Mesenchymal stem cell (in vitro differentiated cells and primary cell): ENCODE results near the gene ZNF646. TPM values are rescaled to one million over a fixed set of nuclear protein-coding genes. Genes with fewer than 3 reads are reported as not detected.

Experiments used
- DNase-seq: peaks from one replicate; pipeline ENCODE4 v3.0.0-alpha.2; 2013
- H2AFZ ChIP-seq: one replicate; pipeline ENCODE4 v1.6.1; 2013; ENCODE audit warnings: low read depth, mild to moderate bottlenecking, control low read depth, inconsistent platforms, low read length, moderate library complexity
- H2AK5ac ChIP-seq: 2 replicates; pipeline ENCODE4 v1.6.1; 2013; ENCODE audit warnings: low read length, moderate library complexity, mild to moderate bottlenecking, inconsistent platforms; ENCODE audit not compliant: severe bottlenecking
- H2BK120ac ChIP-seq: one replicate; pipeline ENCODE4 v1.6.1; 2013; ENCODE audit warnings: low read depth, mild to moderate bottlenecking, inconsistent platforms, low read length, moderate library complexity
- H2BK12ac ChIP-seq, 2 experiments: one replicate each; pipeline ENCODE4 v1.6.1; 2013; ENCODE audit warnings: inconsistent platforms in 2 of 2, low read length in 2 of 2, mild to moderate bottlenecking in 2 of 2, moderate library complexity in 2 of 2, control low read depth in 1 of 2
- H2BK15ac ChIP-seq: one replicate; pipeline ENCODE4 v1.6.1; 2013; ENCODE audit warnings: mild to moderate bottlenecking, low read depth, inconsistent platforms; ENCODE audit not compliant: poor library complexity, severe bottlenecking
- H2BK5ac ChIP-seq: 2 replicates; pipeline ENCODE4 v1.6.1; 2013; ENCODE audit warnings: low read depth, mild to moderate bottlenecking, low read length, control low read depth, inconsistent platforms; ENCODE audit not compliant: poor library complexity, severe bottlenecking
- H3K14ac ChIP-seq, 2 experiments: one replicate each; pipeline ENCODE4 v1.6.1; 2013; ENCODE audit warnings: inconsistent platforms in 2 of 2, low read length in 2 of 2, control low read depth in 1 of 2, mild to moderate bottlenecking in 1 of 2, moderate library complexity in 1 of 2
- H3K18ac ChIP-seq, 2 experiments: one replicate each; pipeline ENCODE4 v1.6.1; 2013; ENCODE audit warnings: inconsistent platforms in 2 of 2, low read length in 2 of 2, control low read depth in 1 of 2, low read depth in 1 of 2, mild to moderate bottlenecking in 1 of 2
- H3K23ac ChIP-seq, 2 experiments: one replicate each; pipeline ENCODE4 v1.6.1; 2013; ENCODE audit warnings: inconsistent platforms in 2 of 2, low read length in 2 of 2, mild to moderate bottlenecking in 2 of 2, moderate library complexity in 2 of 2, control low read depth in 1 of 2
- H3K27ac ChIP-seq: 2 replicates; pipeline ENCODE4 v1.5.1; 2013; ENCODE audit warnings: mild to moderate bottlenecking, moderate library complexity, low read length, control low read depth, inconsistent platforms; ENCODE audit not compliant: poor library complexity, severe bottlenecking
- H3K27me3 ChIP-seq, 2 experiments: 2 replicates each; pipeline versions ENCODE4 v1.6.1 to v1.7.0; 2013; ENCODE audit warnings: low read length in 2 of 2, mild to moderate bottlenecking in 2 of 2, moderate library complexity in 2 of 2, control low read depth in 1 of 2, inconsistent platforms in 1 of 2; ENCODE audit not compliant: control insufficient read depth in 1 of 2, insufficient read depth in 1 of 2
- H3K36me3 ChIP-seq, 2 experiments: 2 replicates each; pipeline versions ENCODE4 v1.6.1 to v1.7.0; 2013; ENCODE audit warnings: low read length in 2 of 2, control low read depth in 1 of 2, inconsistent platforms in 1 of 2, low read depth in 1 of 2, mild to moderate bottlenecking in 1 of 2; ENCODE audit not compliant: insufficient read depth in 2 of 2, control insufficient read depth in 1 of 2
- H3K4ac ChIP-seq, 2 experiments: one replicate each; pipeline ENCODE4 v1.6.1; 2013; ENCODE audit warnings: inconsistent platforms in 2 of 2, low read length in 2 of 2, mild to moderate bottlenecking in 2 of 2, moderate library complexity in 2 of 2, control low read depth in 1 of 2, low read depth in 1 of 2
- H3K4me1 ChIP-seq: 2 replicates; pipeline ENCODE4 v1.6.1; 2013; ENCODE audit warnings: low read depth, low read length, control low read depth; ENCODE audit not compliant: control insufficient read depth, insufficient read depth
- H3K4me2 ChIP-seq: 2 replicates; pipeline ENCODE4 v1.6.1; 2013; ENCODE audit warnings: low read length, mild to moderate bottlenecking, inconsistent platforms; ENCODE audit not compliant: poor library complexity, severe bottlenecking
- H3K4me3 ChIP-seq, 2 experiments: 2 replicates each; pipeline versions ENCODE4 v1.5.1 to v1.7.0; 2013; ENCODE audit warnings: low read length in 2 of 2, mild to moderate bottlenecking in 2 of 2, control low read depth in 1 of 2, low read depth in 1 of 2; ENCODE audit not compliant: insufficient read depth in 1 of 2
- H3K79me1 ChIP-seq: replicated peaks from 2 replicates; pipeline ENCODE4 v1.6.1; 2013; ENCODE audit warnings: mild to moderate bottlenecking, control low read depth, low read length, inconsistent platforms; ENCODE audit not compliant: poor library complexity, severe bottlenecking
- H3K9ac ChIP-seq: 2 replicates; pipeline ENCODE4 v1.7.0; 2013; ENCODE audit warnings: mild to moderate bottlenecking, low read length, moderate library complexity
- H3K9me3 ChIP-seq: 2 replicates; pipeline ENCODE4 v1.7.0; 2013; ENCODE audit warnings: mild to moderate bottlenecking, low read length; ENCODE audit not compliant: control insufficient read depth
- H4K8ac ChIP-seq: one replicate; pipeline ENCODE4 v1.6.1; 2013; ENCODE audit warnings: inconsistent platforms, mild to moderate bottlenecking, low read length, moderate library complexity
- H4K91ac ChIP-seq: one replicate; pipeline ENCODE4 v1.6.1; 2013; ENCODE audit warnings: mild to moderate bottlenecking, low read length, inconsistent platforms
- WGBS: methylation state at CpG from one replicate; pipeline ENCODE4 v1.1.7; 2013; ENCODE audit warnings: mixed read lengths; 5-methylcytosine and 5-hydroxymethylcytosine counted together
- polyA plus RNA-seq, 2 experiments: library from polyadenylated mRNA; stranded (reverse); fragments of 200-250 nt; gene quantifications; one replicate each; pipeline ENCODE4 v1.2.3, GENCODE V29; 2013

Gene ZNF646, protein sequence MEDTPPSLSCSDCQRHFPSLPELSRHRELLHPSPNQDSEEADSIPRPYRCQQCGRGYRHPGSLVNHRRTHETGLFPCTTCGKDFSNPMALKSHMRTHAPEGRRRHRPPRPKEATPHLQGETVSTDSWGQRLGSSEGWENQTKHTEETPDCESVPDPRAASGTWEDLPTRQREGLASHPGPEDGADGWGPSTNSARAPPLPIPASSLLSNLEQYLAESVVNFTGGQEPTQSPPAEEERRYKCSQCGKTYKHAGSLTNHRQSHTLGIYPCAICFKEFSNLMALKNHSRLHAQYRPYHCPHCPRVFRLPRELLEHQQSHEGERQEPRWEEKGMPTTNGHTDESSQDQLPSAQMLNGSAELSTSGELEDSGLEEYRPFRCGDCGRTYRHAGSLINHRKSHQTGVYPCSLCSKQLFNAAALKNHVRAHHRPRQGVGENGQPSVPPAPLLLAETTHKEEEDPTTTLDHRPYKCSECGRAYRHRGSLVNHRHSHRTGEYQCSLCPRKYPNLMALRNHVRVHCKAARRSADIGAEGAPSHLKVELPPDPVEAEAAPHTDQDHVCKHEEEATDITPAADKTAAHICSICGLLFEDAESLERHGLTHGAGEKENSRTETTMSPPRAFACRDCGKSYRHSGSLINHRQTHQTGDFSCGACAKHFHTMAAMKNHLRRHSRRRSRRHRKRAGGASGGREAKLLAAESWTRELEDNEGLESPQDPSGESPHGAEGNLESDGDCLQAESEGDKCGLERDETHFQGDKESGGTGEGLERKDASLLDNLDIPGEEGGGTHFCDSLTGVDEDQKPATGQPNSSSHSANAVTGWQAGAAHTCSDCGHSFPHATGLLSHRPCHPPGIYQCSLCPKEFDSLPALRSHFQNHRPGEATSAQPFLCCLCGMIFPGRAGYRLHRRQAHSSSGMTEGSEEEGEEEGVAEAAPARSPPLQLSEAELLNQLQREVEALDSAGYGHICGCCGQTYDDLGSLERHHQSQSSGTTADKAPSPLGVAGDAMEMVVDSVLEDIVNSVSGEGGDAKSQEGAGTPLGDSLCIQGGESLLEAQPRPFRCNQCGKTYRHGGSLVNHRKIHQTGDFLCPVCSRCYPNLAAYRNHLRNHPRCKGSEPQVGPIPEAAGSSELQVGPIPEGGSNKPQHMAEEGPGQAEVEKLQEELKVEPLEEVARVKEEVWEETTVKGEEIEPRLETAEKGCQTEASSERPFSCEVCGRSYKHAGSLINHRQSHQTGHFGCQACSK (N-terminal part only)
- polyA plus RNA-seq (2013, experiment 1 of 2), result 6.5 TPM
- 5.2 TPM for polyA plus RNA-seq (2013, experiment 2 of 2)

DNA sequence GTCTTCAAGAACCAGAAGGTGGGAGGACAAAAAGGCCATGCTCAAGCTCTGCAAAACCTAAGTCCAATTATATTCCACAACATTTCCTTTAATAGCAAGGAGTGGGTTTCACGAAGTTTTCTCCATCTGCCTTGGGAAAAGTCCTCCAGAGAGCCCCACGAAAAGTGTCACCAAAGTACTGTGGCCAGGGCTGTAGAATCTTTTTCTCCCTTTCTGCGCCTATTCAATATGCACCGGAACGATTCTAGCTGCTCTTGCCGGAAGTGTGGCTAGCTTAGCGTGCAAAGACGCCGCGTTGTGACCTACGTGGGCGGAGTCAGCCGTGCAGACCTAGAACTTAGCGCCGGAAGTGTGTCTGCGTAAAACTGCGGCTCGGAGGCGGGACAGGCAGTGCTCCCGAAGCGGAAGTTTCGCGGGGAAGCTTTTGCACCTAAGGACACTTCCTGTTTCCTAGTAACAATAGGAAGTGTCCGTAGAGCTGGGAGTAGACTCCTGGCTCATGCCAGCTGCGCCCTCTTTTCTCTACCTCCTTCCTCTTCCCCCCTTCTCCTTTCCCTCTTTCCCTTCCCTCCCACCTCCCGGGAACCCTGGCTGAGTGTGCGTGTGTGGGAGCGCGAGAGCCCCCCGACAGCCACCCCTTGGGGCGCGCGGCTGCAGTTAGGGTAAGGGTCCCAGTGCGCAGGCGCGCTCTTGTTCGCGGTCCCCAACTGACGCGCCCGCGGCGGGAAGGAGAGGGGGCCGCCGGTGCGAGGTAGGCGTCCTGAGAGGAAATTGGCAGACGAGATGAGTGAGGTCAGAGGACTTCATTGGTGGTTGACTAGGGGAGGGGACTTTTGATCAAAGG, at the start of gene ZNF646, which contains the start of gene ZNF668:
ZNF646 (plus strand) TSS at position 453 of the 844 bp plus-strand sequence. CDS start 1,903 bp downstream, outside the sequence.
ZNF668 (minus strand) TSS at position 271 of the 844 bp plus-strand sequence. CDS start 9,781 bp downstream, outside the sequence.
- Histone ChIP-seq H3K9ac (peak within 1 kb of the TSS; percentile 94), H3K4me1 (peaks cover 7% of the 10 kb centered on the region), H3K9me3 (no peaks in the 10 kb centered on the region), H3K79me1 (peaks cover 32% of the 10 kb centered on the region), H3K4me2 (peak within 1 kb of the TSS; percentile 91), H4K8ac (peak within 1 kb of the TSS; percentile 95), H2BK120ac (peak within 1 kb of the TSS; percentile 87), H3K18ac (peak within 1 kb of the TSS; percentile 96 to 98), H2BK12ac (no peak within 1 kb of the TSS), H3K27ac (peak within 1 kb of the TSS; percentile 91), H3K14ac (peak within 1 kb of the TSS; percentile 76 to 92), H3K36me3 (peaks cover 33 to 34% of the 10 kb centered on the region in 2 experiments), H3K23ac (peak within 1 kb of the TSS in 1 of 2 experiments; percentile 48), H2BK15ac (peak within 1 kb of the TSS; percentile 97), H2AK5ac (peak within 1 kb of the TSS; percentile 70), H4K91ac (peak within 1 kb of the TSS; percentile 91), H2BK5ac (peak within 1 kb of the TSS; percentile 92), H3K27me3 (no peaks in the 10 kb centered on the region), H2AFZ (peak within 1 kb of the TSS; percentile 92), H3K4ac (peak within 1 kb of the TSS; percentile 98 to 99), H3K4me3 (peak within 1 kb of the TSS; percentile 87 to 92)
- WGBS, result under 1% methylated on average over 44 of the region's 48 CpGs
- DNase-seq, result peak; percentile 99

DNA sequence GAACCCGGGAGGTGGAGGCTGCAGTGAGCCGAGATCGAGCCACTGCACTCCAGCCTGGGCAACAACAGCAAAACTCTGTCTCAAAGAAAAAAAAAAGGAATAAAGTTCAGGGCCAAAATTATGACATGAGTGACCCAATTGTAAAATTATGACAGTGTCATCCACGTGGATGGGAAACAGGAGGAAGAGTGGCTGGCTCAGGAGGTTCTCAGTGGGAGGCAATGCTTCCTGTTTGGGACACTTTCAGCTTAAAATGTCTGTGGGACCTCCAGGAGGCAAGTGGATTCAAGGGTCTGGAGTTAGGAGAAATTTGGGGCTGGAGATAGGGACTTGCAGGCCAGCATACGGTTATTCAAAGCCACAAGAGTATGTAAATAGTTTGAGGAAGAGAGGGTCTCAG, 48.9 kb upstream of the ZNF646 start:
- no peaks in the 10 kb centered on the region for H3K79me1 ChIP-seq
- H2BK5ac ChIP-seq, result no peak overlapping the region
- H3K14ac ChIP-seq, result no peak overlapping the region
- no peaks in the 10 kb centered on the region for H3K27me3 ChIP-seq
- H2BK15ac ChIP-seq, result no peak overlapping the region
- no peak for DNase-seq
- no peak overlapping the region for H3K4ac ChIP-seq
- no peak overlapping the region for H3K4me3 ChIP-seq
- no peak overlapping the region for H2AFZ ChIP-seq
- H3K36me3 ChIP-seq, result no peaks in the 10 kb centered on the region
- no peak overlapping the region for H4K91ac ChIP-seq
- 78% methylated on average over 2 of the region's 5 CpGs for WGBS
- no peak overlapping the region for H2AK5ac ChIP-seq
- H2BK120ac ChIP-seq, result no peak overlapping the region
- no peaks in the 10 kb centered on the region for H3K4me1 ChIP-seq
- H3K18ac ChIP-seq, result no peak overlapping the region
- no peak overlapping the region for H3K9ac ChIP-seq
- H3K4me2 ChIP-seq, result no peak overlapping the region
- H3K9me3 ChIP-seq, result no peaks in the 10 kb centered on the region
- no peak overlapping the region for H4K8ac ChIP-seq
- no peak overlapping the region for H2BK12ac ChIP-seq
- H3K23ac ChIP-seq, result no peak overlapping the region
- H3K27ac ChIP-seq, result no peak overlapping the region

DNA sequence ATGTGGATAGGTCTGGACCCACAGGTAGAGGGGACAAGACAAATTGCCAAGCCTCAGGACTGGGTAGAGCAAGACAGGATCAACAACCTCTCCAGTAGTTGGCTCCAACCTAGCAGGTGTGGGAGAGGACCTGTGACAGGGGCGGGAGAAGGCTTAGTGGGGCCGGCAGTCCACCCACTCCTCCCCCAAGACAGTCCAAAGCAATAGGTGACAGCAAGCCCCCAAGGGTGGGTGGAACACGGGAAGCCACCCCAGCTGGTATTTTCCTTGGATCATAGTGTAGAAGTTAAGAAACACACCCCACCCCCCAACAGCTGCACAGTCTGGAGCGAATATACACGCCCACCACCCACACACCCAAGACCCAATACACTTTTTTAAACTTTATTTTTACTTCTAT, 45.0 kb upstream of the ZNF646 start:
- Histone ChIP-seq H3K23ac (no peak overlapping the region), H3K9ac (no peak overlapping the region), H3K14ac (no peak overlapping the region), H3K4ac (no peak overlapping the region), H2BK12ac (no peak overlapping the region), H4K91ac (no peak overlapping the region), H3K4me2 (no peak overlapping the region), H2BK5ac (peak overlapping the region; percentile 26), H2BK15ac (peak overlapping the region; percentile 68), H3K79me1 (peaks cover 3% of the 10 kb centered on the region), H2AK5ac (no peak overlapping the region), H2AFZ (no peak overlapping the region), H3K27ac (no peak overlapping the region), H3K36me3 (peaks cover 0 to under 1% of the 10 kb centered on the region in 2 experiments), H3K9me3 (no peaks in the 10 kb centered on the region), H2BK120ac (no peak overlapping the region), H3K18ac (no peak overlapping the region), H3K4me1 (peaks cover 1% of the 10 kb centered on the region), H4K8ac (no peak overlapping the region), H3K27me3 (no peaks in the 10 kb centered on the region), H3K4me3 (no peak overlapping the region)
- WGBS, result no CpG with 5 or more reads among the region's 5 CpGs
- DNase-seq, result no peak
